GM10266 (cell line): Measurements from ENCODE around the gene SCO2.

Source experiments
- DNase-seq: peaks from one replicate; pipeline ENCODE4 v3.0.0; 2012; ENCODE audit errors: extremely low spot score
- CTCF ChIP-seq: IDR thresholded peaks from 2 replicates; pipeline ENCODE4 v1.5.1; 2012; ENCODE audit warnings: mild to moderate bottlenecking, low read depth; ENCODE audit not compliant: control insufficient read depth, insufficient read depth; ENCODE audit errors: missing control alignments

Gene SCO2

GRCh38 chr22:50498322-50498890 lies 27.0 kb downstream of the SCO2 start:
- DNase-seq, result peak; percentile 75
- TF ChIP-seq CTCF, result peak; percentile 74

GRCh38 chr22:50497093-50497492 lies 28.3 kb downstream of the SCO2 start:
- no peak for DNase-seq
- TF ChIP-seq CTCF, result no peak

GRCh38 chr22:50490531-50491308 lies 34.7 kb downstream of the SCO2 start:
- DNase-seq, result no peak
- TF ChIP-seq CTCF, result no peak

- TF ChIP-seq CTCF, result no peak
- DNase-seq, result no peak
Observed at GRCh38 chr22:50489363-50490243, 35.8 kb downstream of the SCO2 start.

GRCh38 chr22:50488886-50489285 lies 36.5 kb downstream of the SCO2 start:
- TF ChIP-seq CTCF, result no peak

GRCh38 chr22:50488006-50488677 lies 37.3 kb downstream of the SCO2 start:
- TF ChIP-seq CTCF, result no peak
- no peak for DNase-seq

More at GRCh38 chr22:50488886-50489285, 36.5 kb downstream of the SCO2 start:
- DNase-seq, result no peak
